GM23248 (cell line): ENCODE results near the gene NME9. TPM values are rescaled to one million over a fixed set of nuclear protein-coding genes. Genes with fewer than 3 reads are reported as not detected.

Source experiments
- DNase-seq: peaks from one replicate; pipeline ENCODE4 v3.0.0-alpha.2; 2015
- H2AFZ ChIP-seq: fragments of 200-600 bp; sonication (generic); 2 replicates; pipeline ENCODE4 v1.6.1; 2016; ENCODE audit warnings: antibody characterized with exemption
- H3F3A ChIP-seq: fragments of 200-600 bp; sonication (generic); 2 replicates; pipeline ENCODE4 v1.6.1; 2016; ENCODE audit warnings: mild to moderate bottlenecking, antibody characterized with exemption, mixed run types; ENCODE audit not compliant: insufficient read depth
- H3K27ac ChIP-seq: fragments of 200-600 bp; sonication (generic); 2 replicates; pipeline ENCODE4 v1.5.1; 2016; ENCODE audit warnings: mild to moderate bottlenecking
- H3K27me3 ChIP-seq: fragments of 200-600 bp; sonication (generic); replicated peaks from 2 replicates; pipeline ENCODE4 v1.6.1; 2016; ENCODE audit warnings: mild to moderate bottlenecking; ENCODE audit not compliant: insufficient read depth
- H3K36me3 ChIP-seq: fragments of 200-600 bp; sonication (generic); 2 replicates; pipeline ENCODE4 v1.6.1; 2016; ENCODE audit warnings: low read depth, mild to moderate bottlenecking
- H3K4me1 ChIP-seq: fragments of 200-600 bp; sonication (generic); 2 replicates; pipeline ENCODE4 v1.6.1; 2016; ENCODE audit warnings: mild to moderate bottlenecking; ENCODE audit not compliant: insufficient read depth
- H3K4me2 ChIP-seq: fragments of 200-600 bp; sonication (generic); one replicate; pipeline ENCODE4 v1.6.1; 2016; ENCODE audit warnings: mild to moderate bottlenecking; ENCODE audit not compliant: unreplicated experiment
- H3K4me3 ChIP-seq: fragments of 200-600 bp; sonication (generic); 2 replicates; pipeline ENCODE4 v1.5.1; 2016; ENCODE audit warnings: mild to moderate bottlenecking
- H3K79me2 ChIP-seq: fragments of 200-600 bp; sonication (generic); 2 replicates; pipeline ENCODE4 v1.6.1; 2016; ENCODE audit warnings: mild to moderate bottlenecking; ENCODE audit not compliant: insufficient read depth
- H3K9ac ChIP-seq: fragments of 200-600 bp; sonication (generic); 2 replicates; pipeline ENCODE4 v1.6.1; 2016; ENCODE audit warnings: mild to moderate bottlenecking
- H3K9me2 ChIP-seq: fragments of 200-600 bp; sonication (generic); 2 replicates; pipeline ENCODE4 v1.6.1; 2016; ENCODE audit warnings: mixed run types, mild to moderate bottlenecking, moderate library complexity; ENCODE audit not compliant: insufficient read depth
- H3K9me3 ChIP-seq: fragments of 200-600 bp; sonication (generic); one replicate; pipeline ENCODE4 v1.6.1; 2017; ENCODE audit warnings: low read depth
- H4K20me1 ChIP-seq: fragments of 200-600 bp; sonication (generic); 2 replicates; pipeline ENCODE4 v1.6.0; 2016; ENCODE audit not compliant: insufficient read depth
- EZH2 ChIP-seq: fragments of 200-600 bp; sonication (generic); IDR thresholded peaks from 2 replicates; pipeline ENCODE4 v1.6.1; 2018; ENCODE audit warnings: antibody characterized with exemption, mild to moderate bottlenecking; ENCODE audit not compliant: insufficient read depth, poor library complexity, severe bottlenecking
- EZH2phosphoT487 ChIP-seq: fragments of 200-600 bp; sonication (generic); IDR thresholded peaks from 2 replicates; pipeline ENCODE4 v1.6.1; 2018; ENCODE audit warnings: antibody characterized with exemption, moderate library complexity, mild to moderate bottlenecking, low read depth; ENCODE audit not compliant: insufficient read depth
- WGBS, 2 experiments: methylation state at CpG; one replicate each; pipeline ENCODE4 v1.1.6; 2015 to 2017; ENCODE audit warnings: low lambda C conversion rate in 2 of 2, low coverage in 1 of 2; ENCODE audit errors: missing lambda C conversion rate in 2 of 2; 5-methylcytosine and 5-hydroxymethylcytosine counted together
- in situ Hi-C: fragments of 300-500 bp; cut with MboI; formaldehyde crosslinking; loops from 2 replicates; pipeline ENCODE4 v1.15.0; 2020
- polyA plus RNA-seq: library from polyadenylated mRNA; unstranded; fragments of >200 nt; fragmentation: Nextera tagmentation; extraction: Ambion mirVana; gene quantifications from 2 replicates; pipeline ENCODE4 v1.2.1, GENCODE V29; 2016
- total RNA-seq: library from RNA; depleted of rRNA; stranded (reverse); fragments of >200 nt; shearing (Covaris generic); gene quantifications from 2 replicates; pipeline ENCODE4 v1.2.3, GENCODE V29; 2014

Gene NME9
- total and polyA plus RNA-seq, 2 experiments from 2014 or later = 0.14 TPM; not detected in 1

DNA sequence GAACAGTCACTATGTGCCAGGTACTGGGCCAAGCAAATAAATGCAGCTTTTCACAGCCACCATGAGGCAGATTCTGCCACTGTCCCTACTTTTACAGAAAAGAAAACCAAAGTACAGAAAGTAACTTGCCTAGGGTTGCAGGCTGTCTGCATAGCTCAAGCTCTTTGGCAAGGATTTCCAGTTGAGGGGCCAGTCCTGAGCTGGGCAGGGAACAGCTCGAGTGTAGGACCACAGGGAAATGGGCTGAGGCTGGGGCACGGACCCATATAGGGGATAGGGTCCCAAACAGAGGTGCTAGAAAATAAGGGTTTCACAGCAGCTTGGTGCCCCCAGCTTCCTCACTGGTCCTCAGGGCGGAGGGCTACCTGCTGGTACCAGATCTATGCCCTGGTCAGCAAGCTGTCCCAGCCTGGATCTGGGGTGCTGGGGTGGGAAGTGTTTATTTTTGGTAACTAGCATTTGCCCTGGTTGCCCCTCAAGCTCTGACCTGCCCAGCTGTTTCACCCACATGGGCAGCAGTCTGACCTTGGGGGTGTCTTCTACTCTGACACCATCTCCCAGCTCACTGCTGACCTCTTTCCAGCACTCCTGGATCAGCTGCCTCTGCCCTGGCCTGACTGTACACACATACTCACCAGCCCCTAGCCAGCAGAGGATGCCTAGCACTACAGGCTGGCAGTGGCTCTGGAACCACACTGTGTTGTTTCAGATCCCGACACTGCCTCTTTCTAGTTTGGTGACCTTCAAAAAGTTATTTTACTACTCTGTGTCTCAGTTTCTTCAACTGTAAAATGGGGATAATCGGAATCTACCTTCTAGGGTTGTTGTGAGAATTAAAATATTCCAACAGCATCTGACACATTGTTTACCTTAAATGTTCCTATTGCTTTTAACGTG is 35.0 kb upstream of the NME9 start:
- no peak overlapping the region for H3K27ac ChIP-seq
- no peaks in the 10 kb centered on the region for H4K20me1 ChIP-seq
- peaks cover 84% of the 10 kb centered on the region for H3K79me2 ChIP-seq
- H3K36me3 ChIP-seq = no peaks in the 10 kb centered on the region
- H3K4me1 ChIP-seq = peaks cover 12% of the 10 kb centered on the region
- no peak for DNase-seq
- TF ChIP-seq EZH2phosphoT487 (no peak), EZH2 (no peak)
- no peak overlapping the region for H3K4me3 ChIP-seq
- no peaks in the 10 kb centered on the region for H3K27me3 ChIP-seq
- H2AFZ ChIP-seq = no peak overlapping the region
- WGBS, 2 experiments = 87 to 92% methylated on average over 6 of the region's 6 CpGs
- no peak overlapping the region for H3K9ac ChIP-seq
- H3K9me2 ChIP-seq = no peaks in the 10 kb centered on the region
- no peaks in the 10 kb centered on the region for H3F3A ChIP-seq
- H3K9me3 ChIP-seq = no peaks in the 10 kb centered on the region
- no peak overlapping the region for H3K4me2 ChIP-seq
- in situ Hi-C loops = no loop called here

DNA sequence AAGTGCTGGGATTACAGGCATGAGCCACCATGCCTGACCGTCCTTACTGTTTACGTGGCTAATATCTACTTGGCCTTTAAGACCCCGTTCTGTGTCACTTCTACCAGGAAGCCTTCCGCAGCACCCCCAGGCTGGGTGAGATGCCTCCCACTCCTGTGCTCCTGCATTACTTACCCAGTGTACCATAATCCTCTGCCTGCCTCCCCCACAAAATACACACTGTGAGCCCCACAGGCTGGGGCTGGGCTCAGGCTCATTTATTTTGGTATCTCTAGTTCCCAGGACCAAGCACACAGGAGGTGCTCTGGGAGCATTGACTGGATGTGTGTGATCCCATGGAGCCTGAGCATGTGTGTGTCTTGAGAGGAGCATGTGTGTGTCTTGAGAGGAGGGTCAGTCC is 33.7 kb upstream of the NME9 start:
- no peaks in the 10 kb centered on the region for H3K9me3 ChIP-seq
- TF ChIP-seq EZH2phosphoT487 = no peak
- TF ChIP-seq EZH2 = no peak
- peaks cover 84% of the 10 kb centered on the region for H3K79me2 ChIP-seq
- in situ Hi-C loops = no loop called here
- no peak overlapping the region for H3K9ac ChIP-seq
- H3K4me2 ChIP-seq = no peak overlapping the region
- peaks cover 12% of the 10 kb centered on the region for H3K4me1 ChIP-seq
- H2AFZ ChIP-seq = no peak overlapping the region
- no peaks in the 10 kb centered on the region for H4K20me1 ChIP-seq
- no peaks in the 10 kb centered on the region for H3K9me2 ChIP-seq
- no peaks in the 10 kb centered on the region for H3F3A ChIP-seq
- no peak for DNase-seq
- no peaks in the 10 kb centered on the region for H3K27me3 ChIP-seq
- H3K36me3 ChIP-seq = no peaks in the 10 kb centered on the region
- WGBS, 2 experiments = 93 to 98% methylated on average over 4 of the region's 4 CpGs
- H3K27ac ChIP-seq = no peak overlapping the region
- H3K4me3 ChIP-seq = no peak overlapping the region

DNA sequence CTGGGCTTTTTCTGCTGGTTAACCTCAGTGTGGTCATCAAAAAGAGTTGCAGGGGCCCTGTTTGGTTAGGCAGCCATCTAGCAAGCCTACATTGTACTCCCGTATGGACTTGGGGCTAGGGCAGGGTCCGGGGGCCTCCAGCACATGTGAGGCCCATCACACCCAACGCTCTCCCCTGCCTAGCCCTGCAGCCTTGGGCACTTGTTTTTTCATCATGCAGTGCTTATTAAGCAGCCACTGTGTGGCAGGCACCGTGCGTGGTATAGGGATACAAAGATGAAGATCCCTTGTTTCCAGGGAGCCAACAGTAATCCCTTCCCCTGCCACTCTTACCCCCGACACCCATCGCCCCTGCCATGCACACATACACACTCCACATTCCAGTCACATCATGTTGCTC is 32.9 kb upstream of the NME9 start:
- in situ Hi-C loops = no loop called here
- no peak overlapping the region for H3K27ac ChIP-seq
- H3K9me2 ChIP-seq = no peaks in the 10 kb centered on the region
- no peaks in the 10 kb centered on the region for H3K27me3 ChIP-seq
- H3K4me2 ChIP-seq = no peak overlapping the region
- H3K4me3 ChIP-seq = no peak overlapping the region
- H3K36me3 ChIP-seq = no peaks in the 10 kb centered on the region
- H3K9ac ChIP-seq = no peak overlapping the region
- WGBS, 2 experiments = 87 to 91% methylated on average over 7 of the region's 7 CpGs
- no peak for DNase-seq
- no peaks in the 10 kb centered on the region for H4K20me1 ChIP-seq
- no peak overlapping the region for H2AFZ ChIP-seq
- H3K4me1 ChIP-seq = peaks cover 5% of the 10 kb centered on the region
- no peaks in the 10 kb centered on the region for H3F3A ChIP-seq
- peaks cover 82% of the 10 kb centered on the region for H3K79me2 ChIP-seq
- H3K9me3 ChIP-seq = no peaks in the 10 kb centered on the region
- no peak for TF ChIP-seq EZH2
- no peak for TF ChIP-seq EZH2phosphoT487

DNA sequence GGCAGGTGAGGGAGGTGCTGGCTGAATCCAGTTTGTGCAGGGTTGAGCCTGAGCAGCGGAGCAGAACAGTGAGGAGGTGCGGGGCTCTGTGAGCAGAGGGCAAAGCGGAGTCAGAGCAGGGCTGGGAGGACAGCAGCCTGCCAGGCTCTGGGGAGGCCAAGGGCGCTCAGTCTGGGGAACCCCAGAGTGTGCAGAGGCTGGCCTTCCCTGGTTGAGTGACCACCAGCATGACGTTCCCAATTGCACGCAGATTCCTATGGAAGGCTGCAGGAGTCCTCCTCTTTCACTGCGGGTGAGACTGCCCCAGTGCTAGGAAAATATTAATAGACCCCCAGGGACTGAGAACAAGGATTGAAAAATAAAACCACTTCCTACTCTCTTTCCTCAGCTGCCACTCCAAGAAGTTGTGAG is 31.9 kb upstream of the NME9 start:
- Histone ChIP-seq H3K36me3 (no peaks in the 10 kb centered on the region; the same call in 1 of the 2 replicates), H2AFZ (no peak overlapping the region), H3K27ac (no peak overlapping the region), H3K4me3 (no peak overlapping the region), H3K79me2 (peaks cover 80% of the 10 kb centered on the region), H3K9me2 (no peaks in the 10 kb centered on the region), H3F3A (no peaks in the 10 kb centered on the region), H4K20me1 (no peaks in the 10 kb centered on the region), H3K4me2 (no peak overlapping the region), H3K27me3 (no peaks in the 10 kb centered on the region), H3K9ac (no peak overlapping the region), H3K9me3 (no peaks in the 10 kb centered on the region), H3K4me1 (no peaks in the 10 kb centered on the region)
- no peak for DNase-seq
- 80 to 82% methylated on average over 6 to 7 of the region's 7 CpGs for WGBS, 2 experiments
- in situ Hi-C loops = no loop called here
- TF ChIP-seq EZH2phosphoT487 (no peak), EZH2 (no peak)
